HG02588 (cell line): ENCODE data around the gene RBPMS2.

Experiments used
- ATAC-seq: cut with Tn5 transposase; IDR thresholded peaks from one replicate; pipeline ENCODE4 v1.9.1; 2021; ENCODE audit warnings: mild to moderate bottlenecking, moderate library complexity; ENCODE audit not compliant: unreplicated experiment

Gene RBPMS2

GRCh38 chr15:64696481-64696880 lies 78.9 kb downstream of the RBPMS2 start:
- no peak for ATAC-seq

- no peak for ATAC-seq
These were observed 79.8 kb downstream of the RBPMS2 start for GRCh38 chr15:64695561-64695992.

GRCh38 chr15:64694816-64695215 lies 80.6 kb downstream of the RBPMS2 start:
- ATAC-seq, result no peak

- no peak for ATAC-seq
These were observed 82.3 kb downstream of the RBPMS2 start for GRCh38 chr15:64693134-64693533.

GRCh38 chr15:64691896-64692565 lies 83.4 kb downstream of the RBPMS2 start:
- ATAC-seq, result no peak

- ATAC-seq, result no peak
These were observed 84.7 kb downstream of the RBPMS2 start for GRCh38 chr15:64690578-64691296.

GRCh38 chr15:64690008-64690407 lies 85.4 kb downstream of the RBPMS2 start:
- no peak for ATAC-seq
